HCT116 (cell line): Measurements from ENCODE around the gene PSORS1C2. TPM values are rescaled to one million over a fixed set of nuclear protein-coding genes. Genes with fewer than 3 reads are reported as not detected.

Experiments
- ATAC-seq: fragments of 200-7000 bp; cut with Tn5 transposase; 2 replicates; pipeline ENCODE4 v1.9.1; 2020; ENCODE audit warnings: mild to moderate bottlenecking, moderate library complexity
- BruUV-seq: library from RNA; stranded (reverse); fragments of 400-500 nt; replicated peaks from 2 replicates; lab custom pipeline; 2021; lab: Mats Ljungman, UMichigan
- CTCF ChIA-PET: fragments of 300-600 bp; sonication (Branson Sonifier 250); formaldehyde crosslinking; loops from one replicate; lab custom pipeline; 2021; ENCODE audit warnings: antibody characterized with exemption; lab: Charles Lee
- POLR2A ChIA-PET: fragments of 300-600, 350-600 bp; sonication (Branson Sonifier 250); formaldehyde crosslinking; loops from one replicate; lab custom pipeline; 2021; ENCODE audit warnings: antibody characterized with exemption; lab: Charles Lee
- RAD21 ChIA-PET, 2 experiments: fragments of 300-600 bp; sonication (Branson Sonifier 250); formaldehyde crosslinking; loops; one replicate each; lab custom pipeline; 2023; ENCODE audit warnings: low total read pairs in 2 of 2; ENCODE audit not compliant: uncharacterized antibody in 2 of 2, unreplicated experiment in 2 of 2, low non-redundant PET in 1 of 2; lab: Charles Lee
- DNase-seq: peaks from one replicate; pipeline ENCODE4 v3.0.0-alpha.2; 2010; ENCODE audit warnings: low read depth, low spot score
- H2AFZ ChIP-seq: fragments of 200-600 bp; shearing (Covaris generic), sonication (generic); 2 replicates; pipeline ENCODE4 v1.6.1; 2017; ENCODE audit warnings: low read depth, mixed run types, mixed read lengths, antibody characterized with exemption, low read length; ENCODE audit not compliant: poor library complexity, severe bottlenecking
- H3K27ac ChIP-seq: 2 replicates; pipeline ENCODE4 v1.5.1; 2012; ENCODE audit warnings: low read depth, low read length
- H3K27me3 ChIP-seq: fragments of 200-600 bp; sonication (generic); 2 replicates; pipeline ENCODE4 v1.6.1; 2016; ENCODE audit warnings: mixed run types, low read length, mixed read lengths; ENCODE audit not compliant: insufficient read depth
- H3K36me3 ChIP-seq, 2 experiments: fragments of 200-500 bp in 1 of 2; fragments of 200-600 bp in 1 of 2; sonication (Bioruptor generic) in 1 of 2; sonication (generic) in 1 of 2; 2 replicates each; pipeline versions ENCODE4 v1.5.1 to v1.6.1; 2014 to 2016; ENCODE audit warnings: low read length in 2 of 2, inconsistent platforms in 1 of 2, mixed read lengths in 1 of 2, mixed run types in 1 of 2; ENCODE audit not compliant: insufficient read depth in 2 of 2, control insufficient read depth in 1 of 2
- H3K4me1 ChIP-seq, 2 experiments: fragments of 200-600 bp in 1 of 2; sonication (generic) in 1 of 2; 2 replicates each; pipeline versions ENCODE4 v1.5.1 to v1.6.1; 2012 to 2017; ENCODE audit warnings: low read length in 2 of 2, inconsistent platforms in 1 of 2, mild to moderate bottlenecking in 1 of 2, mixed read lengths in 1 of 2, mixed run types in 1 of 2, moderate library complexity in 1 of 2; ENCODE audit not compliant: insufficient read depth in 2 of 2, control insufficient read depth in 1 of 2
- H3K4me2 ChIP-seq: fragments of 200-600 bp; sonication (generic); 2 replicates; pipeline ENCODE4 v1.6.1; 2017; ENCODE audit warnings: mixed run types, low read length, mixed read lengths
- H3K4me3 ChIP-seq, 2 experiments: fragments of 200-600 bp in 1 of 2; sonication (generic) in 1 of 2; replicated peaks in 1 of 2; 2 replicates each; pipeline ENCODE4 v1.5.1; 2011 to 2016; ENCODE audit warnings: low read length in 2 of 2, control low read depth in 1 of 2, low read depth in 1 of 2, mild to moderate bottlenecking in 1 of 2, mixed read lengths in 1 of 2, mixed run types in 1 of 2
- H3K79me2 ChIP-seq: fragments of 200-600 bp; sonication (generic); 2 replicates; pipeline ENCODE4 v1.6.1; 2017; ENCODE audit warnings: mild to moderate bottlenecking, mixed run types, low read length, moderate library complexity, mixed read lengths; ENCODE audit not compliant: insufficient read depth
- H3K9ac ChIP-seq: fragments of 200-600 bp; sonication (generic); 2 replicates; pipeline ENCODE4 v1.6.1; 2016; ENCODE audit warnings: low read length, mixed read lengths
- H3K9me2 ChIP-seq: fragments of 200-600 bp; sonication (generic), shearing (Covaris generic); 2 replicates; pipeline ENCODE4 v1.6.1; 2017; ENCODE audit warnings: mixed run types, mild to moderate bottlenecking, moderate library complexity; ENCODE audit not compliant: insufficient read depth
- H3K9me3 ChIP-seq, 2 experiments: fragments of 200-500 bp in 1 of 2; fragments of 200-600 bp in 1 of 2; sonication (Bioruptor generic) in 1 of 2; sonication (generic) in 1 of 2; 2 replicates each; pipeline ENCODE4 v1.6.1; 2014 to 2017; ENCODE audit warnings: low read length in 2 of 2, mixed read lengths in 2 of 2, inconsistent platforms in 1 of 2, low read depth in 1 of 2, mild to moderate bottlenecking in 1 of 2, mixed run types in 1 of 2, moderate library complexity in 1 of 2; ENCODE audit not compliant: control insufficient read depth in 1 of 2, insufficient read depth in 1 of 2
- H4K20me1 ChIP-seq: fragments of 200-600 bp; sonication (generic), shearing (Covaris generic); 2 replicates; pipeline ENCODE4 v1.6.1; 2017; ENCODE audit warnings: mixed run types, mild to moderate bottlenecking, moderate library complexity; ENCODE audit not compliant: insufficient read depth
- ATF3 ChIP-seq: IDR thresholded peaks from 2 replicates; pipeline ENCODE4 v1.6.1; 2012
- CEBPB ChIP-seq: IDR thresholded peaks from 2 replicates; pipeline ENCODE4 v1.6.1; 2012; ENCODE audit warnings: low read depth
- CTCF ChIP-seq, 3 experiments: fragments of 200-600 bp in 1 of 3; sonication (generic) in 1 of 3; IDR thresholded peaks in 2 of 3; conservative IDR thresholded peaks in 1 of 3; 2 replicates each; pipeline ENCODE4 v1.5.1; 2012 to 2017; ENCODE audit warnings: low read depth in 2 of 3, low read length in 2 of 3, antibody characterized with exemption in 1 of 3, borderline replicate concordance in 1 of 3, control low read depth in 1 of 3, mild to moderate bottlenecking in 1 of 3, mixed read lengths in 1 of 3, mixed run types in 1 of 3, moderate library complexity in 1 of 3; ENCODE audit not compliant: insufficient read depth in 1 of 3
- EGR1 ChIP-seq: IDR thresholded peaks from 2 replicates; pipeline ENCODE4 v1.6.1; 2012; ENCODE audit warnings: low read depth
- JUND ChIP-seq: IDR thresholded peaks from 2 replicates; pipeline ENCODE4 v1.6.1; 2012
- MAX ChIP-seq: IDR thresholded peaks from 2 replicates; pipeline ENCODE4 v1.6.1; 2012
- POLR2AphosphoS5 ChIP-seq: IDR thresholded peaks from 2 replicates; pipeline ENCODE4 v1.6.1; 2011; ENCODE audit warnings: mild to moderate bottlenecking, low read depth, low read length, moderate library complexity
- RAD21 ChIP-seq: IDR thresholded peaks from 2 replicates; pipeline ENCODE4 v1.6.1; 2012; ENCODE audit warnings: low read depth, mild to moderate bottlenecking
- REST ChIP-seq: IDR thresholded peaks from 2 replicates; pipeline ENCODE4 v1.6.1; 2012; ENCODE audit warnings: low read depth
- intact Hi-C: fragments of 100-400 bp; cut with micrococcal nuclease; formaldehyde crosslinking; loops from 2 replicates; pipeline ENCODE4 v1.10.0; 2022
- total RNA-seq: library from RNA; stranded (reverse); gene quantifications from one replicate; pipeline ENCODE4 v1.2.1, GENCODE V29; 2021; ENCODE audit not compliant: unreplicated experiment

PSORS1C2 gene
- total RNA-seq, 1 experiment from 2014 or later: not detected

- Histone ChIP-seq H3K79me2 (peaks cover 8% of the 10 kb centered on the region; the same call in 1 of the 2 replicates), H3K4me3 (peak overlapping the region; percentile 51 to 64), H3K4me1 (peaks cover 29 to 49% of the 10 kb centered on the region in 2 experiments), H3K9me3 (no peaks in the 10 kb centered on the region), H3K9ac (peak overlapping the region; percentile 73), H3K36me3 (no peaks in the 10 kb centered on the region), H4K20me1 (no peaks in the 10 kb centered on the region), H3K4me2 (peak overlapping the region; percentile 92)
- CTCF ChIA-PET: interaction anchor here (0.7 to 2.6 kb wide), 15 partner anchors 11 to 293 kb away, joined by 3 to 21 read pairs (median 4); partner anchors contain the start of gene PSORS1C2
- peak; percentile 74 for ATAC-seq
- RAD21 ChIA-PET: interaction anchor here (0.6 to 1.5 kb wide), 5 partner anchors 9 to 207 kb away, joined by 3 to 5 read pairs (median 4); partner anchors contain the start of gene GTF2H4 (in 1 of the 2)
- POLR2A ChIA-PET: interaction anchor here (0.6 to 2.8 kb wide), 14 partner anchors 9 to 518 kb away, joined by 3 to 11 read pairs (median 5); partner anchors contain the start of genes MICA and TCF19
- TSS peak; percentile 75 for BruUV-seq
- TF ChIP-seq POLR2AphosphoS5: peak; percentile 45; the same call in 1 of the 2 replicates
- no peak for TF ChIP-seq MAX
- no peak for TF ChIP-seq CEBPB
- TF ChIP-seq JUND: no peak
- peak; percentile 60 for TF ChIP-seq RAD21
- TF ChIP-seq ATF3: no peak
- TF ChIP-seq REST: no peak
- TF ChIP-seq EGR1: no peak; the same call in 1 of the 2 replicates
- TF ChIP-seq CTCF (IDR thresholded peaks at IDR 0.05 in 2 of 3, conservative IDR thresholded peaks at IDR 0.05 in 1 of 3; ENCODE audit: borderline replicate concordance in 1 of 3, insufficient read depth in 1 of 3, low read depth in 2 of 3, low read length in 2 of 3): peak; percentile 52 to 55 (median 53); a peak in 5 of 6 replicates
- TF ChIP-seq, all 23 proteins: peak for 3
- intact Hi-C loops: loop anchor here (1.0 kb wide), 1 partner anchor 13 kb away; no protein-coding TSS in a partner anchor
- H3K9me2 ChIP-seq: no peaks in the 10 kb centered on the region
- peak overlapping the region; percentile 83 for H3K27ac ChIP-seq
- peak; percentile 58 for DNase-seq
- no peak overlapping the region for H2AFZ ChIP-seq
- H3K27me3 ChIP-seq: no peaks in the 10 kb centered on the region
Observed at GRCh38 chr6:31114970-31115849, 23.7 kb downstream of the PSORS1C2 start.
